Inflammatory macrophage treated with lipopolysaccharide for 4 hours (primary cell): ENCODE measurements around the gene DSPP.
"Not testable (repeated sequence)": the region's sequence is repeated elsewhere in the genome, so short reads cannot be mapped to it uniquely, and the experiment has no call there.

ENCODE experiments used
- DNase-seq: peaks from one replicate; pipeline ENCODE4 v3.0.0-alpha.2; 2020

Gene DSPP

GRCh38 chr4:87608229-87608628 lies at the start of gene DSPP:
Gene DSPP, plus strand, starts transcription at chr4:87608529. Its CDS starts 2,380 bp downstream, at chr4:87610909.
- no peak for DNase-seq

- no peak for DNase-seq
Measured at GRCh38 chr4:87559090-87559837, 49.1 kb upstream of the DSPP start.

- no peak for DNase-seq
Measured at GRCh38 chr4:87560802-87561201, 47.5 kb upstream of the DSPP start.

GRCh38 chr4:87565746-87566145 lies 42.6 kb upstream of the DSPP start:
- no peak for DNase-seq

- no peak for DNase-seq
Measured at GRCh38 chr4:87566276-87566675, 42.1 kb upstream of the DSPP start.

GRCh38 chr4:87567191-87567590 lies 41.1 kb upstream of the DSPP start:
- no peak for DNase-seq

GRCh38 chr4:87570290-87570805 lies 38.0 kb upstream of the DSPP start:
- DNase-seq, result no peak

GRCh38 chr4:87574376-87574775 lies 34.0 kb upstream of the DSPP start:
- not testable (repeated sequence) for DNase-seq

GRCh38 chr4:87574996-87575395 lies 33.3 kb upstream of the DSPP start:
- DNase-seq, result no peak

- no peak for DNase-seq
Measured at GRCh38 chr4:87575408-87575807, 32.9 kb upstream of the DSPP start.

GRCh38 chr4:87575983-87576382 lies 32.3 kb upstream of the DSPP start:
- DNase-seq, result no peak

GRCh38 chr4:87579478-87579877 lies 28.9 kb upstream of the DSPP start:
- DNase-seq, result no peak

- no peak for DNase-seq
Measured at GRCh38 chr4:87580057-87580456, 28.3 kb upstream of the DSPP start.

GRCh38 chr4:87584222-87584908 lies 24.0 kb upstream of the DSPP start:
- DNase-seq, result no peak

GRCh38 chr4:87589531-87589930 lies 18.8 kb upstream of the DSPP start:
- peak; percentile 60 for DNase-seq

- DNase-seq, result no peak
Measured at GRCh38 chr4:87592124-87592523, 16.2 kb upstream of the DSPP start.

- peak; percentile 40 for DNase-seq
Measured at GRCh38 chr4:87601361-87601760, 7.0 kb upstream of the DSPP start.

GRCh38 chr4:87614292-87614890 lies 6.1 kb downstream of the DSPP start:
- DNase-seq, result no peak

- no peak for DNase-seq
Measured at GRCh38 chr4:87616268-87616667, 7.9 kb downstream of the DSPP start.

GRCh38 chr4:87620086-87620485 lies 11.8 kb downstream of the DSPP start:
- no peak for DNase-seq

- DNase-seq, result no peak
Measured at GRCh38 chr4:87620491-87620890, 12.2 kb downstream of the DSPP start.

GRCh38 chr4:87622303-87622702 lies 14.0 kb downstream of the DSPP start:
- DNase-seq, result no peak

GRCh38 chr4:87624698-87625097 lies 16.4 kb downstream of the DSPP start:
- DNase-seq, result no peak

GRCh38 chr4:87631668-87632067 lies 23.3 kb downstream of the DSPP start:
- no peak for DNase-seq
